DOHH2 (cell line): ENCODE data around the gene GOLGA8R.
"Not testable (repeated sequence)": the region's sequence is repeated elsewhere in the genome, so short reads cannot be mapped to it uniquely, and the experiment has no call there.

Source experiments
- EZH2phosphoT487 ChIP-seq: fragments of 200-600 bp; sonication (generic); IDR thresholded peaks from 2 replicates; pipeline ENCODE4 v1.6.1; 2017; ENCODE audit warnings: borderline replicate concordance, mild to moderate bottlenecking, antibody characterized with exemption, low read length, moderate library complexity, mixed read lengths
- TF ChIP-seq, protein P1 (sequence below): fragments of 200-600 bp; sonication (generic); IDR thresholded peaks from one replicate; pipeline ENCODE4 v1.5.1; 2014; ENCODE audit warnings: antibody characterized with exemption, mild to moderate bottlenecking, low read depth, low read length; ENCODE audit not compliant: poor library complexity, severe bottlenecking

DNA sequence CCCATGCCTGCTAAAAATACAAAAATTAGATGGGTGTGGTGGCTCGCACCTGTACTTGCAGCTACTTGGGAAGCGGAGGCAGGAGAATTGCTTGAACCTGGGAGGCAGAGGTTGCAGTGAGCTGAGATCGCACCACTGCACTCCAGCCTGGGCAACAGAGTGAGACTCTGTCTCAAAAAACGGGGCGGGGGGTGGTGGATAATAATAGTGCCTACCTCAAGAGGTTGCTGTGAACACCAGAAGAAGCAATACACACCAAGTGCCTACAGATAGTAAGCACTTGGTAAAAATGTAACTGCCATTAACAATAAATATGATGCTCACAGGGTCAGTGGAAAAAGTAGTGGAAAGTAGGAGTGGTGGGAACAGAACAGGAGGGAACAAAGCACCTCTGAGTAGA is 21.8 kb upstream of the GOLGA8R start:
- TF ChIP-seq, protein P1, sequence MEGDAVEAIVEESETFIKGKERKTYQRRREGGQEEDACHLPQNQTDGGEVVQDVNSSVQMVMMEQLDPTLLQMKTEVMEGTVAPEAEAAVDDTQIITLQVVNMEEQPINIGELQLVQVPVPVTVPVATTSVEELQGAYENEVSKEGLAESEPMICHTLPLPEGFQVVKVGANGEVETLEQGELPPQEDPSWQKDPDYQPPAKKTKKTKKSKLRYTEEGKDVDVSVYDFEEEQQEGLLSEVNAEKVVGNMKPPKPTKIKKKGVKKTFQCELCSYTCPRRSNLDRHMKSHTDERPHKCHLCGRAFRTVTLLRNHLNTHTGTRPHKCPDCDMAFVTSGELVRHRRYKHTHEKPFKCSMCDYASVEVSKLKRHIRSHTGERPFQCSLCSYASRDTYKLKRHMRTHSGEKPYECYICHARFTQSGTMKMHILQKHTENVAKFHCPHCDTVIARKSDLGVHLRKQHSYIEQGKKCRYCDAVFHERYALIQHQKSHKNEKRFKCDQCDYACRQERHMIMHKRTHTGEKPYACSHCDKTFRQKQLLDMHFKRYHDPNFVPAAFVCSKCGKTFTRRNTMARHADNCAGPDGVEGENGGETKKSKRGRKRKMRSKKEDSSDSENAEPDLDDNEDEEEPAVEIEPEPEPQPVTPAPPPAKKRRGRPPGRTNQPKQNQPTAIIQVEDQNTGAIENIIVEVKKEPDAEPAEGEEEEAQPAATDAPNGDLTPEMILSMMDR: not testable (repeated sequence)
- not testable (repeated sequence) for TF ChIP-seq EZH2phosphoT487
